GM23248 (cell line): ENCODE results near the gene RIT2.

Experiments used
- EZH2 ChIP-seq: fragments of 200-600 bp; sonication (generic); IDR thresholded peaks from 2 replicates; pipeline ENCODE4 v1.6.1; 2018; ENCODE audit warnings: antibody characterized with exemption, mild to moderate bottlenecking; ENCODE audit not compliant: insufficient read depth, poor library complexity, severe bottlenecking
- EZH2phosphoT487 ChIP-seq: fragments of 200-600 bp; sonication (generic); IDR thresholded peaks from 2 replicates; pipeline ENCODE4 v1.6.1; 2018; ENCODE audit warnings: antibody characterized with exemption, moderate library complexity, mild to moderate bottlenecking, low read depth; ENCODE audit not compliant: insufficient read depth

DNA sequence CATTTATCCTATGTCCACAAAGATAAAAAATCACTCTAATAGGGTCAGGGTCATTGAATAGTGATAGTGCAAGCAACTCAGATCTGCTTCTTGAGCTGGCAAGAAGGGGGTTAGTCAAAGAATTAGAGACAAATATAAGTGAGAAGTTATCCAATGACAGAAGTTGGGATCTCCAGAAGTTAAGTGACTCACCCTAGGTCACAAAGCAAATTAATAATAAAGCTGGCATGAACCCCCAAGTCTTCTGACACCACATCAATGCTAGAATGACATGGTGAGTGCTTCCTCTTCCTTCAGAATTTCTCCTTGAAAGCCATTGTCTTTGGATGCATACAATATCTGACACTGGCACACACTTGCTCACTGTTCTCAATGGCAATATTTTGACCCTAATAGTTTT, 343.5 kb downstream of the RIT2 start:
- TF ChIP-seq EZH2 (no peak), EZH2phosphoT487 (no peak)
